Measurements from ENCODE around the gene KRT6C.

KRT6C gene

GRCh38 chr12:52419656-52420055, 53.9 kb downstream of the KRT6C start (continued):
- TF ChIP-seq ZNF280D (tag by site-specific recombination; IDR thresholded peaks at IDR 0.05) (no peak), ZNF692 (tag by site-specific recombination; IDR thresholded peaks at IDR 0.05) (no peak), ZNF747 (tag by site-specific recombination; IDR thresholded peaks at IDR 0.05) (no peak), KLF17 (tag by site-specific recombination; IDR thresholded peaks at IDR 0.05) (no peak)

GRCh38 chr12:52418576-52419110, 55.0 kb downstream of the KRT6C start:
- Histone ChIP-seq H3K27ac (ENCODE audit: extremely low read depth, low read depth, low read length) (no peak overlapping the region), H3K9me3 (ENCODE audit: control insufficient read depth, insufficient read depth, low read depth, low read length) (no peaks in the 10 kb centered on the region), H3K4me3 (ENCODE audit: low read depth, low read length) (no peak overlapping the region), H3K36me3 (ENCODE audit: control insufficient read depth in 2 of 2, insufficient read depth in 1 of 2, low read length in 2 of 2) (no peaks in the 10 kb centered on the region), H3K4me1 (ENCODE audit: control insufficient read depth, insufficient read depth, low read length) (no peaks in the 10 kb centered on the region)
- POLR2A ChIA-PET: no interaction called here
- CTCF ChIA-PET: interaction anchor here (1.0 kb wide), 1 partner anchor 23 kb away, joined by 4 read pairs; no protein-coding TSS in a partner anchor
- TF ChIP-seq ZNF624 (tag by site-specific recombination; IDR thresholded peaks at IDR 0.05): no peak
- TF ChIP-seq ZNF555 (tag by site-specific recombination; conservative IDR thresholded peaks at IDR 0.05): no peak

Measured in HEK293 (cell line).